ENCODE data around the gene DPYD. TPM values are rescaled to one million over a fixed set of nuclear protein-coding genes. Genes with fewer than 3 reads are reported as not detected.

Gene DPYD
- total RNA-seq, 1 experiment from 2014 or later, result 0.46 TPM

DNA sequence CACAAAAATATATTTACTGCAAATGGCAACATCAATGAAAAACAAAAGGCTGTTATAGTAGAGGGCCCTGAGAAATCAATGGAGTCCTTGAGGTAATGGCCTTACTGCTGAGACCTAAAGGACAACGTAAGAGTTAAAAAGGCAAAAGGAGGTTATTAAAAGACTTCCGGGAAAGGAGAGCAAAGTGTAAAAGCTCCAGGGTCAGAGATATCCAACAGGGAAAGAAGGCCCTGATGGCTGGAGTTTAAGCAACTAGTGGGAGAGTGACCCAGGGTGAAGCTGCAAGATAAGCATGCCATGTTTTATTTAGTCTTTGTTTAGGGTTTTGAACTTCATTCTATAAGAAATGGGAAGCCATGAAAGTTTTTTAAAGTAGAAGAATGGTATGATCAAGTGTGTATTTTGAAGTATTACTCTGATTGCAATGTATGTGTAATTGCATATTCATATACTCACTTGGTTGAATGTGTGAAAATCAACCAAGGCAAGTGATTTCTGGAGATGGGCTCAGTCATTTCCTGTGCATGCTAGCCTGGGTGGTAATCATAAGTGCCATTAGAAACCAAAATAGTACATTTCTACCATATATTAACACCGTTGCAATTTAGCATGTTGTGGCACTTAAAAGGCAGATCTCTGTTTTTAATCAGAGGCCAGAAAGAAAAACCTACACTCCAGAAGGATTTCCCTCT lies 5.3 kb upstream of the DPYD start:
- Mint-ChIP-seq H3K36me3 (no peaks in the 10 kb centered on the region), H3K9me3 (no peaks in the 10 kb centered on the region), H3K4me3 (no peak overlapping the region), H3K4me1 (peaks cover 16% of the 10 kb centered on the region), H3K27ac (no peak overlapping the region), H3K27me3 (ENCODE audit: low read depth) (peaks cover 4% of the 10 kb centered on the region; the same call in 1 of the 2 replicates)
- CTCF ChIA-PET, result no interaction called here
- TF ChIP-seq JUN (CRISPR knock-in tag; IDR thresholded peaks at IDR 0.05) (no peak), HMGA2 (CRISPR knock-in tag; IDR thresholded peaks at IDR 0.05) (no peak), GTF2I (CRISPR knock-in tag; conservative IDR thresholded peaks at IDR 0.05) (no peak), ZNF138 (CRISPR knock-in tag; conservative IDR thresholded peaks at IDR 0.05) (no peak), SP1 (CRISPR knock-in tag; conservative IDR thresholded peaks at IDR 0.05) (no peak), GABPB1 (CRISPR knock-in tag; IDR thresholded peaks at IDR 0.05) (no peak), ZNF671 (CRISPR knock-in tag; IDR thresholded peaks at IDR 0.05) (no peak), EMX1 (CRISPR knock-in tag; IDR thresholded peaks at IDR 0.05) (no peak), FOXJ3 (CRISPR knock-in tag; IDR thresholded peaks at IDR 0.05; ENCODE audit: borderline replicate concordance) (no peak)
- TF ChIP-seq, protein P1, sequence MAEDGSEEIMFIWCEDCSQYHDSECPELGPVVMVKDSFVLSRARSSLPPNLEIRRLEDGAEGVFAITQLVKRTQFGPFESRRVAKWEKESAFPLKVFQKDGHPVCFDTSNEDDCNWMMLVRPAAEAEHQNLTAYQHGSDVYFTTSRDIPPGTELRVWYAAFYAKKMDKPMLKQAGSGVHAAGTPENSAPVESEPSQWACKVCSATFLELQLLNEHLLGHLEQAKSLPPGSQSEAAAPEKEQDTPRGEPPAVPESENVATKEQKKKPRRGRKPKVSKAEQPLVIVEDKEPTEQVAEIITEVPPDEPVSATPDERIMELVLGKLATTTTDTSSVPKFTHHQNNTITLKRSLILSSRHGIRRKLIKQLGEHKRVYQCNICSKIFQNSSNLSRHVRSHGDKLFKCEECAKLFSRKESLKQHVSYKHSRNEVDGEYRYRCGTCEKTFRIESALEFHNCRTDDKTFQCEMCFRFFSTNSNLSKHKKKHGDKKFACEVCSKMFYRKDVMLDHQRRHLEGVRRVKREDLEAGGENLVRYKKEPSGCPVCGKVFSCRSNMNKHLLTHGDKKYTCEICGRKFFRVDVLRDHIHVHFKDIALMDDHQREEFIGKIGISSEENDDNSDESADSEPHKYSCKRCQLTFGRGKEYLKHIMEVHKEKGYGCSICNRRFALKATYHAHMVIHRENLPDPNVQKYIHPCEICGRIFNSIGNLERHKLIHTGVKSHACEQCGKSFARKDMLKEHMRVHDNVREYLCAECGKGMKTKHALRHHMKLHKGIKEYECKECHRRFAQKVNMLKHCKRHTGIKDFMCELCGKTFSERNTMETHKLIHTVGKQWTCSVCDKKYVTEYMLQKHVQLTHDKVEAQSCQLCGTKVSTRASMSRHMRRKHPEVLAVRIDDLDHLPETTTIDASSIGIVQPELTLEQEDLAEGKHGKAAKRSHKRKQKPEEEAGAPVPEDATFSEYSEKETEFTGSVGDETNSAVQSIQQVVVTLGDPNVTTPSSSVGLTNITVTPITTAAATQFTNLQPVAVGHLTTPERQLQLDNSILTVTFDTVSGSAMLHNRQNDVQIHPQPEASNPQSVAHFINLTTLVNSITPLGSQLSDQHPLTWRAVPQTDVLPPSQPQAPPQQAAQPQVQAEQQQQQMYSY (CRISPR knock-in tag; IDR thresholded peaks at IDR 0.05), result no peak
- TF ChIP-seq, protein P2, sequence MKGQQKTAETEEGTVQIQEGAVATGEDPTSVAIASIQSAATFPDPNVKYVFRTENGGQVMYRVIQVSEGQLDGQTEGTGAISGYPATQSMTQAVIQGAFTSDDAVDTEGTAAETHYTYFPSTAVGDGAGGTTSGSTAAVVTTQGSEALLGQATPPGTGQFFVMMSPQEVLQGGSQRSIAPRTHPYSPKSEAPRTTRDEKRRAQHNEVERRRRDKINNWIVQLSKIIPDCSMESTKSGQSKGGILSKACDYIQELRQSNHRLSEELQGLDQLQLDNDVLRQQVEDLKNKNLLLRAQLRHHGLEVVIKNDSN (CRISPR knock-in tag; IDR thresholded peaks at IDR 0.05), result no peak
- TF ChIP-seq, protein P3, sequence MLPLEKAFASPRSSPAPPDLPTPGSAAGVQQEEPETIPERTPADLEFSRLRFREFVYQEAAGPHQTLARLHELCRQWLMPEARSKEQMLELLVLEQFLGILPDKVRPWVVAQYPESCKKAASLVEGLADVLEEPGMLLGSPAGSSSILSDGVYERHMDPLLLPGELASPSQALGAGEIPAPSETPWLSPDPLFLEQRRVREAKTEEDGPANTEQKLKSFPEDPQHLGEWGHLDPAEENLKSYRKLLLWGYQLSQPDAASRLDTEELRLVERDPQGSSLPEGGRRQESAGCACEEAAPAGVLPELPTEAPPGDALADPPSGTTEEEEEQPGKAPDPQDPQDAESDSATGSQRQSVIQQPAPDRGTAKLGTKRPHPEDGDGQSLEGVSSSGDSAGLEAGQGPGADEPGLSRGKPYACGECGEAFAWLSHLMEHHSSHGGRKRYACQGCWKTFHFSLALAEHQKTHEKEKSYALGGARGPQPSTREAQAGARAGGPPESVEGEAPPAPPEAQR (CRISPR knock-in tag; IDR thresholded peaks at IDR 0.05), result no peak
- TF ChIP-seq, protein P4, sequence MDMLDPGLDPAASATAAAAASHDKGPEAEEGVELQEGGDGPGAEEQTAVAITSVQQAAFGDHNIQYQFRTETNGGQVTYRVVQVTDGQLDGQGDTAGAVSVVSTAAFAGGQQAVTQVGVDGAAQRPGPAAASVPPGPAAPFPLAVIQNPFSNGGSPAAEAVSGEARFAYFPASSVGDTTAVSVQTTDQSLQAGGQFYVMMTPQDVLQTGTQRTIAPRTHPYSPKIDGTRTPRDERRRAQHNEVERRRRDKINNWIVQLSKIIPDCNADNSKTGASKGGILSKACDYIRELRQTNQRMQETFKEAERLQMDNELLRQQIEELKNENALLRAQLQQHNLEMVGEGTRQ (CRISPR knock-in tag; IDR thresholded peaks at IDR 0.05), result no peak
- TF ChIP-seq, protein P5, sequence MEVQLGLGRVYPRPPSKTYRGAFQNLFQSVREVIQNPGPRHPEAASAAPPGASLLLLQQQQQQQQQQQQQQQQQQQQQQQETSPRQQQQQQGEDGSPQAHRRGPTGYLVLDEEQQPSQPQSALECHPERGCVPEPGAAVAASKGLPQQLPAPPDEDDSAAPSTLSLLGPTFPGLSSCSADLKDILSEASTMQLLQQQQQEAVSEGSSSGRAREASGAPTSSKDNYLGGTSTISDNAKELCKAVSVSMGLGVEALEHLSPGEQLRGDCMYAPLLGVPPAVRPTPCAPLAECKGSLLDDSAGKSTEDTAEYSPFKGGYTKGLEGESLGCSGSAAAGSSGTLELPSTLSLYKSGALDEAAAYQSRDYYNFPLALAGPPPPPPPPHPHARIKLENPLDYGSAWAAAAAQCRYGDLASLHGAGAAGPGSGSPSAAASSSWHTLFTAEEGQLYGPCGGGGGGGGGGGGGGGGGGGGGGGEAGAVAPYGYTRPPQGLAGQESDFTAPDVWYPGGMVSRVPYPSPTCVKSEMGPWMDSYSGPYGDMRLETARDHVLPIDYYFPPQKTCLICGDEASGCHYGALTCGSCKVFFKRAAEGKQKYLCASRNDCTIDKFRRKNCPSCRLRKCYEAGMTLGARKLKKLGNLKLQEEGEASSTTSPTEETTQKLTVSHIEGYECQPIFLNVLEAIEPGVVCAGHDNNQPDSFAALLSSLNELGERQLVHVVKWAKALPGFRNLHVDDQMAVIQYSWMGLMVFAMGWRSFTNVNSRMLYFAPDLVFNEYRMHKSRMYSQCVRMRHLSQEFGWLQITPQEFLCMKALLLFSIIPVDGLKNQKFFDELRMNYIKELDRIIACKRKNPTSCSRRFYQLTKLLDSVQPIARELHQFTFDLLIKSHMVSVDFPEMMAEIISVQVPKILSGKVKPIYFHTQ (CRISPR knock-in tag; IDR thresholded peaks at IDR 0.05), result no peak
- TF ChIP-seq, protein P6, sequence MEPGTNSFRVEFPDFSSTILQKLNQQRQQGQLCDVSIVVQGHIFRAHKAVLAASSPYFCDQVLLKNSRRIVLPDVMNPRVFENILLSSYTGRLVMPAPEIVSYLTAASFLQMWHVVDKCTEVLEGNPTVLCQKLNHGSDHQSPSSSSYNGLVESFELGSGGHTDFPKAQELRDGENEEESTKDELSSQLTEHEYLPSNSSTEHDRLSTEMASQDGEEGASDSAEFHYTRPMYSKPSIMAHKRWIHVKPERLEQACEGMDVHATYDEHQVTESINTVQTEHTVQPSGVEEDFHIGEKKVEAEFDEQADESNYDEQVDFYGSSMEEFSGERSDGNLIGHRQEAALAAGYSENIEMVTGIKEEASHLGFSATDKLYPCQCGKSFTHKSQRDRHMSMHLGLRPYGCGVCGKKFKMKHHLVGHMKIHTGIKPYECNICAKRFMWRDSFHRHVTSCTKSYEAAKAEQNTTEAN (CRISPR knock-in tag; IDR thresholded peaks at IDR 0.05), result no peak
- TF ChIP-seq, protein P7, sequence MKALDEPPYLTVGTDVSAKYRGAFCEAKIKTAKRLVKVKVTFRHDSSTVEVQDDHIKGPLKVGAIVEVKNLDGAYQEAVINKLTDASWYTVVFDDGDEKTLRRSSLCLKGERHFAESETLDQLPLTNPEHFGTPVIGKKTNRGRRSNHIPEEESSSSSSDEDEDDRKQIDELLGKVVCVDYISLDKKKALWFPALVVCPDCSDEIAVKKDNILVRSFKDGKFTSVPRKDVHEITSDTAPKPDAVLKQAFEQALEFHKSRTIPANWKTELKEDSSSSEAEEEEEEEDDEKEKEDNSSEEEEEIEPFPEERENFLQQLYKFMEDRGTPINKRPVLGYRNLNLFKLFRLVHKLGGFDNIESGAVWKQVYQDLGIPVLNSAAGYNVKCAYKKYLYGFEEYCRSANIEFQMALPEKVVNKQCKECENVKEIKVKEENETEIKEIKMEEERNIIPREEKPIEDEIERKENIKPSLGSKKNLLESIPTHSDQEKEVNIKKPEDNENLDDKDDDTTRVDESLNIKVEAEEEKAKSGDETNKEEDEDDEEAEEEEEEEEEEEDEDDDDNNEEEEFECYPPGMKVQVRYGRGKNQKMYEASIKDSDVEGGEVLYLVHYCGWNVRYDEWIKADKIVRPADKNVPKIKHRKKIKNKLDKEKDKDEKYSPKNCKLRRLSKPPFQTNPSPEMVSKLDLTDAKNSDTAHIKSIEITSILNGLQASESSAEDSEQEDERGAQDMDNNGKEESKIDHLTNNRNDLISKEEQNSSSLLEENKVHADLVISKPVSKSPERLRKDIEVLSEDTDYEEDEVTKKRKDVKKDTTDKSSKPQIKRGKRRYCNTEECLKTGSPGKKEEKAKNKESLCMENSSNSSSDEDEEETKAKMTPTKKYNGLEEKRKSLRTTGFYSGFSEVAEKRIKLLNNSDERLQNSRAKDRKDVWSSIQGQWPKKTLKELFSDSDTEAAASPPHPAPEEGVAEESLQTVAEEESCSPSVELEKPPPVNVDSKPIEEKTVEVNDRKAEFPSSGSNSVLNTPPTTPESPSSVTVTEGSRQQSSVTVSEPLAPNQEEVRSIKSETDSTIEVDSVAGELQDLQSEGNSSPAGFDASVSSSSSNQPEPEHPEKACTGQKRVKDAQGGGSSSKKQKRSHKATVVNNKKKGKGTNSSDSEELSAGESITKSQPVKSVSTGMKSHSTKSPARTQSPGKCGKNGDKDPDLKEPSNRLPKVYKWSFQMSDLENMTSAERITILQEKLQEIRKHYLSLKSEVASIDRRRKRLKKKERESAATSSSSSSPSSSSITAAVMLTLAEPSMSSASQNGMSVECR (CRISPR knock-in tag; IDR thresholded peaks at IDR 0.05; ENCODE audit: borderline replicate concordance), result no peak
- TF ChIP-seq, protein P8, sequence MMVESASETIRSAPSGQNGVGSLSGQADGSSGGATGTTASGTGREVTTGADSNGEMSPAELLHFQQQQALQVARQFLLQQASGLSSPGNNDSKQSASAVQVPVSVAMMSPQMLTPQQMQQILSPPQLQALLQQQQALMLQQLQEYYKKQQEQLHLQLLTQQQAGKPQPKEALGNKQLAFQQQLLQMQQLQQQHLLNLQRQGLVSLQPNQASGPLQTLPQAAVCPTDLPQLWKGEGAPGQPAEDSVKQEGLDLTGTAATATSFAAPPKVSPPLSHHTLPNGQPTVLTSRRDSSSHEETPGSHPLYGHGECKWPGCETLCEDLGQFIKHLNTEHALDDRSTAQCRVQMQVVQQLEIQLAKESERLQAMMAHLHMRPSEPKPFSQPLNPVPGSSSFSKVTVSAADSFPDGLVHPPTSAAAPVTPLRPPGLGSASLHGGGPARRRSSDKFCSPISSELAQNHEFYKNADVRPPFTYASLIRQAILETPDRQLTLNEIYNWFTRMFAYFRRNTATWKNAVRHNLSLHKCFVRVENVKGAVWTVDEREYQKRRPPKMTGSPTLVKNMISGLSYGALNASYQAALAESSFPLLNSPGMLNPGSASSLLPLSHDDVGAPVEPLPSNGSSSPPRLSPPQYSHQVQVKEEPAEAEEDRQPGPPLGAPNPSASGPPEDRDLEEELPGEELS (CRISPR knock-in tag; IDR thresholded peaks at IDR 0.05), result no peak
- DNase-seq (ENCODE audit: low spot score) (no peak), ATAC-seq (no peak)
- POLR2A ChIA-PET, result no interaction called here

Data from WTC11 (cell line).